Ectodermal cell (in vitro differentiated cells): ENCODE measurements around the gene SWAP70.

Source experiments
- H3K27ac ChIP-seq: 2 replicates; pipeline ENCODE4 v1.7.0; 2013; ENCODE audit warnings: mild to moderate bottlenecking, low read depth, low read length; ENCODE audit not compliant: insufficient read depth, poor library complexity, severe bottlenecking
- H3K27me3 ChIP-seq: 2 replicates; pipeline ENCODE4 v1.7.0; 2013; ENCODE audit warnings: mild to moderate bottlenecking, low read length; ENCODE audit not compliant: insufficient read depth, control insufficient read depth, poor library complexity, severe bottlenecking
- H3K36me3 ChIP-seq: one replicate; pipeline ENCODE4 v1.7.0; 2013; ENCODE audit warnings: low read length; ENCODE audit not compliant: control insufficient read depth, insufficient read depth
- H3K4me1 ChIP-seq: one replicate; pipeline ENCODE4 v1.7.0; 2013; ENCODE audit warnings: low read length; ENCODE audit not compliant: control insufficient read depth, insufficient read depth
- H3K4me3 ChIP-seq: 2 replicates; pipeline ENCODE4 v1.7.0; 2013; ENCODE audit warnings: low read depth, low read length, control low read depth; ENCODE audit not compliant: insufficient read depth
- H3K9me3 ChIP-seq: 2 replicates; pipeline ENCODE4 v1.7.0; 2013; ENCODE audit warnings: mild to moderate bottlenecking, low read length, moderate library complexity; ENCODE audit not compliant: control insufficient read depth
- WGBS, 2 experiments: methylation state at CpG; one replicate each; pipeline ENCODE4 v1.1.7; 2013; ENCODE audit warnings: missing lambda C conversion rate in 2 of 2; 5-methylcytosine and 5-hydroxymethylcytosine counted together

Gene SWAP70

GRCh38 chr11:9756878-9757277, 93.0 kb downstream of the SWAP70 start:
- H3K36me3 ChIP-seq: no peaks in the 10 kb centered on the region
- H3K27ac ChIP-seq: no peak overlapping the region
- no peak overlapping the region for H3K4me3 ChIP-seq
- H3K9me3 ChIP-seq: no peaks in the 10 kb centered on the region
- WGBS, 2 experiments: 94 to 95% methylated on average over 6 of the region's 6 CpGs
- H3K27me3 ChIP-seq: peaks cover 7% of the 10 kb centered on the region
- no peaks in the 10 kb centered on the region for H3K4me1 ChIP-seq

- no peaks in the 10 kb centered on the region for H3K9me3 ChIP-seq
- no peaks in the 10 kb centered on the region for H3K36me3 ChIP-seq
- H3K4me1 ChIP-seq: no peaks in the 10 kb centered on the region
- peak overlapping the region; percentile 60 for H3K4me3 ChIP-seq
- no peak overlapping the region for H3K27ac ChIP-seq
- H3K27me3 ChIP-seq: peaks cover 7% of the 10 kb centered on the region
- WGBS, 2 experiments: 8% methylated on average over 64 of the region's 64 CpGs
These were observed 94.1 kb downstream of the SWAP70 start for GRCh38 chr11:9757809-9758636.

GRCh38 chr11:9758637-9759518, 95.0 kb downstream of the SWAP70 start:
- 31 to 32% methylated on average over 58 of the region's 58 CpGs for WGBS, 2 experiments
- no peaks in the 10 kb centered on the region for H3K9me3 ChIP-seq
- no peaks in the 10 kb centered on the region for H3K36me3 ChIP-seq
- no peak overlapping the region for H3K27ac ChIP-seq
- H3K4me1 ChIP-seq: no peaks in the 10 kb centered on the region
- H3K4me3 ChIP-seq: peak overlapping the region; percentile 60
- H3K27me3 ChIP-seq: peaks cover 7% of the 10 kb centered on the region

- H3K27me3 ChIP-seq: peaks cover 7% of the 10 kb centered on the region
- H3K4me1 ChIP-seq: no peaks in the 10 kb centered on the region
- no peaks in the 10 kb centered on the region for H3K36me3 ChIP-seq
- no peak overlapping the region for H3K27ac ChIP-seq
- H3K9me3 ChIP-seq: no peaks in the 10 kb centered on the region
- WGBS, 2 experiments: 92 to 93% methylated on average over 10 of the region's 10 CpGs
- H3K4me3 ChIP-seq: no peak overlapping the region
These were observed 95.8 kb downstream of the SWAP70 start for GRCh38 chr11:9759519-9760192.

GRCh38 chr11:9760193-9760575, 96.3 kb downstream of the SWAP70 start:
- H3K27me3 ChIP-seq: peaks cover 7% of the 10 kb centered on the region
- WGBS, 2 experiments: 89 to 93% methylated on average over 3 of the region's 3 CpGs

GRCh38 chr11:9761441-9761945, 97.6 kb downstream of the SWAP70 start:
- H3K4me3 ChIP-seq: no peak overlapping the region
- H3K36me3 ChIP-seq: no peaks in the 10 kb centered on the region
- peaks cover 14% of the 10 kb centered on the region for H3K4me1 ChIP-seq
- no peaks in the 10 kb centered on the region for H3K9me3 ChIP-seq
- H3K27me3 ChIP-seq: peaks cover 7% of the 10 kb centered on the region
- no peak overlapping the region for H3K27ac ChIP-seq
- WGBS, 2 experiments: 88 to 89% methylated on average over 6 of the region's 6 CpGs

More at GRCh38 chr11:9760193-9760575, 96.3 kb downstream of the SWAP70 start:
- H3K27ac ChIP-seq: no peak overlapping the region
- no peaks in the 10 kb centered on the region for H3K9me3 ChIP-seq
- peaks cover under 1% of the 10 kb centered on the region for H3K4me1 ChIP-seq
- no peaks in the 10 kb centered on the region for H3K36me3 ChIP-seq
- no peak overlapping the region for H3K4me3 ChIP-seq

- Histone ChIP-seq H3K4me3 (no peak overlapping the region), H3K27me3 (peaks cover 7% of the 10 kb centered on the region), H3K4me1 (peaks cover 14% of the 10 kb centered on the region), H3K27ac (no peak overlapping the region), H3K36me3 (no peaks in the 10 kb centered on the region), H3K9me3 (no peaks in the 10 kb centered on the region)
- WGBS, 2 experiments: 92 to 94% methylated on average over 4 of the region's 4 CpGs
These were observed 98.7 kb downstream of the SWAP70 start for GRCh38 chr11:9762531-9762930.

GRCh38 chr11:9763301-9763700, 99.4 kb downstream of the SWAP70 start:
- Histone ChIP-seq H3K36me3 (no peaks in the 10 kb centered on the region), H3K27me3 (peaks cover 7% of the 10 kb centered on the region), H3K4me1 (peaks cover 14% of the 10 kb centered on the region), H3K27ac (no peak overlapping the region), H3K4me3 (no peak overlapping the region), H3K9me3 (no peaks in the 10 kb centered on the region)
- 96 to 100% methylated on average over 1 of the region's 1 CpG for WGBS, 2 experiments

GRCh38 chr11:9765320-9766101, 101.6 kb downstream of the SWAP70 start:
- H3K27me3 ChIP-seq: no peaks in the 10 kb centered on the region
- H3K9me3 ChIP-seq: no peaks in the 10 kb centered on the region
- no peaks in the 10 kb centered on the region for H3K36me3 ChIP-seq
- peak overlapping the region; percentile 44 for H3K27ac ChIP-seq
- peaks cover 14% of the 10 kb centered on the region for H3K4me1 ChIP-seq
- H3K4me3 ChIP-seq: no peak overlapping the region
- 69 to 73% methylated on average over 5 of the region's 5 CpGs for WGBS, 2 experiments
